HG02970 (cell line): ENCODE results near the gene KRTAP5-10.
"Not testable (repeated sequence)": the region's sequence is repeated elsewhere in the genome, so short reads cannot be mapped to it uniquely, and the experiment has no call there.

Source experiments
- ATAC-seq: cut with Tn5 transposase; IDR thresholded peaks from one replicate; pipeline ENCODE4 v1.9.1; 2021; ENCODE audit warnings: mild to moderate bottlenecking, moderate library complexity, moderate number of reproducible peaks; ENCODE audit not compliant: unreplicated experiment, low FRiP score

KRTAP5-10 gene

GRCh38 chr11:71540521-71541304, 24.6 kb upstream of the KRTAP5-10 start:
- not testable (repeated sequence) for ATAC-seq

- no peak for ATAC-seq
These were observed 23.0 kb upstream of the KRTAP5-10 start for GRCh38 chr11:71542382-71542781.

- ATAC-seq, result no peak
These were observed 22.2 kb upstream of the KRTAP5-10 start for GRCh38 chr11:71542879-71543777.

- ATAC-seq, result no peak
These were observed 21.5 kb upstream of the KRTAP5-10 start for GRCh38 chr11:71543866-71544265.

- ATAC-seq, result no peak
These were observed 20.7 kb upstream of the KRTAP5-10 start for GRCh38 chr11:71544525-71545214.

GRCh38 chr11:71545405-71545966, 19.9 kb upstream of the KRTAP5-10 start:
- no peak for ATAC-seq

- no peak for ATAC-seq
These were observed 17.2 kb upstream of the KRTAP5-10 start, which contains the start of gene KRTAP5-9 for GRCh38 chr11:71548120-71548519. KRTAP5-9 (plus strand) TSS chr11:71548420; CDS start chr11:71548658, 238 bp downstream.

GRCh38 chr11:71548716-71549151, 16.6 kb upstream of the KRTAP5-10 start:
- no peak for ATAC-seq

GRCh38 chr11:71551711-71552110, 13.7 kb upstream of the KRTAP5-10 start:
- ATAC-seq, result no peak

GRCh38 chr11:71554996-71555395, 10.4 kb upstream of the KRTAP5-10 start:
- no peak for ATAC-seq

- ATAC-seq, result no peak
These were observed 9.9 kb upstream of the KRTAP5-10 start for GRCh38 chr11:71555508-71555907.

- ATAC-seq, result no peak
These were observed 9.3 kb upstream of the KRTAP5-10 start for GRCh38 chr11:71556018-71556417.

GRCh38 chr11:71557257-71557656, 8.1 kb upstream of the KRTAP5-10 start:
- no peak for ATAC-seq

- ATAC-seq, result no peak
These were observed 6.4 kb upstream of the KRTAP5-10 start for GRCh38 chr11:71558996-71559395.

- no peak for ATAC-seq
These were observed 3.2 kb upstream of the KRTAP5-10 start for GRCh38 chr11:71562120-71562519.

GRCh38 chr11:71563406-71563805, 2.0 kb upstream of the KRTAP5-10 start:
- ATAC-seq, result no peak

- no peak for ATAC-seq
These were observed 933 bp upstream of the KRTAP5-10 start for GRCh38 chr11:71564430-71564829.

GRCh38 chr11:71566081-71566620, 788 bp downstream of the KRTAP5-10 start:
- ATAC-seq, result no peak

- ATAC-seq, result not testable (repeated sequence)
These were observed 1.6 kb downstream of the KRTAP5-10 start for GRCh38 chr11:71566626-71567599.
